Measurements from ENCODE around the gene SETD4. TPM values are rescaled to one million over a fixed set of nuclear protein-coding genes. Genes with fewer than 3 reads are reported as not detected.
A peak's percentile ranks its signal among the peaks of the same experiment; 100 is the strongest.

The SETD4 gene
- total RNA-seq, 4 donors from 2014 or later = 12.6 to 22.7 (median 16.8) TPM

DNA sequence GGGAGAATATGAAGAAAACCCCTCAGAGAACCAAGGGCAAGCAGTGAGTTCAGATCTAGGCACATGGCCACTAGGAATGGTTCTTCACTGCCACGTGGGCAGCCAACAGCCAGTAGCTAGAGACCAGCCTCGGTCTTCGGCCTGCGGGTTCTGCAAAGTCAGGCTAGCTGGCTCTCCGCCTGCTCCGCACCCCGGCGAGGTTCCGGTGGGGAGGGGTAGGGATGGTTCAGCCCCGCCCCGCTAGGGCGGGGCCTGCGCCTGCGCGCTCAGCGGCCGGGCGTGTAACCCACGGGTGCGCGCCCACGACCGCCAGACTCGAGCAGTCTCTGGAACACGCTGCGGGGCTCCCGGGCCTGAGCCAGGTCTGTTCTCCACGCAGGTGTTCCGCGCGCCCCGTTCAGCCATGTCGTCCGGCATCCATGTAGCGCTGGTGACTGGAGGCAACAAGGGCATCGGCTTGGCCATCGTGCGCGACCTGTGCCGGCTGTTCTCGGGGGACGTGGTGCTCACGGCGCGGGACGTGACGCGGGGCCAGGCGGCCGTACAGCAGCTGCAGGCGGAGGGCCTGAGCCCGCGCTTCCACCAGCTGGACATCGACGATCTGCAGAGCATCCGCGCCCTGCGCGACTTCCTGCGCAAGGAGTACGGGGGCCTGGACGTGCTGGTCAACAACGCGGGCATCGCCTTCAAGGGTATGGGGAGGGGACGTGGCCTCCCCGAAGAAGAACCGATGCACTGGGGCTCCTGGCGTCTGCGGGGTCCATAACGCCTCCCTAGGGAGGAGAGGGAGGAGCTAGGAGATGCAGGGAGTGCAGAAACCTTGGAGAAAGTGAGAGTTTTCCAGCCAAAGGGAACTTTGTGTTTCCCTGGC, 9.6 kb upstream of the SETD4 start, which contains the start of gene CBR1:
Gene CBR1 (plus strand): TSS at position 312 of the 871 bp plus-strand sequence. CDS start 92 bp downstream, at position 404.
- peak; percentile 98 for ATAC-seq (ENCODE audit: low FRiP score)
- TF ChIP-seq, protein P1, sequence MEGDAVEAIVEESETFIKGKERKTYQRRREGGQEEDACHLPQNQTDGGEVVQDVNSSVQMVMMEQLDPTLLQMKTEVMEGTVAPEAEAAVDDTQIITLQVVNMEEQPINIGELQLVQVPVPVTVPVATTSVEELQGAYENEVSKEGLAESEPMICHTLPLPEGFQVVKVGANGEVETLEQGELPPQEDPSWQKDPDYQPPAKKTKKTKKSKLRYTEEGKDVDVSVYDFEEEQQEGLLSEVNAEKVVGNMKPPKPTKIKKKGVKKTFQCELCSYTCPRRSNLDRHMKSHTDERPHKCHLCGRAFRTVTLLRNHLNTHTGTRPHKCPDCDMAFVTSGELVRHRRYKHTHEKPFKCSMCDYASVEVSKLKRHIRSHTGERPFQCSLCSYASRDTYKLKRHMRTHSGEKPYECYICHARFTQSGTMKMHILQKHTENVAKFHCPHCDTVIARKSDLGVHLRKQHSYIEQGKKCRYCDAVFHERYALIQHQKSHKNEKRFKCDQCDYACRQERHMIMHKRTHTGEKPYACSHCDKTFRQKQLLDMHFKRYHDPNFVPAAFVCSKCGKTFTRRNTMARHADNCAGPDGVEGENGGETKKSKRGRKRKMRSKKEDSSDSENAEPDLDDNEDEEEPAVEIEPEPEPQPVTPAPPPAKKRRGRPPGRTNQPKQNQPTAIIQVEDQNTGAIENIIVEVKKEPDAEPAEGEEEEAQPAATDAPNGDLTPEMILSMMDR (IDR thresholded peaks at IDR 0.05) = no peak

DNA sequence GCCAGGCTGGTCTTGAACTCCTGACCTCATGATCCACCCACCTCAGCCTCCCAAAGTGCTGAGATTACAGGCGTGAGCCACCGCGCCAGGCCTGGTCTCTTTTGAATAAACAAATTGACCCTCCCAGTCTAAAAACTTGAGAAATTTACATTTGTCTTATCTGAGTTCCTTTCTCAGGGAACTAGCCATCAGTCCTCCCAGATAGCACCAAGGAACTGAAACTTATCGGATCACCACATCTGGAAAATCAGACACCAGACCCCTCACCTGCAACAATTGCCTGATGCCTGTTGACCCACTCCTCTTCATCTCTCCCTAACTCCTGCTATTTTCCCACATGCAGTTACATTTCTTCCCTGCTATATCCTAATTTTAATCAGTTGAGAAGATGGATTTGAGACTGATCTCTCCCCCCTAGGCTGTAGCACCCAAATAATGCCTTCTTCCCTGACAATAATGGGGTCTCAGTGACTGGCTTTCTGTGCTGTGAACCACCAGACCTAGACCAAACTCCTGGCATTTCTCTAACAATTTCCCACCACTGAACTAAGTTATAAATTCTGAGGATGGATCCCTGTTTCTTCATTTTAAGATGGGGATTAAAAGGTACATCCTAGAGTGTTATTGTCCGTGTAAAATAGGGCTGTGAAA, 8.5 kb upstream of the SETD4 start:
- ATAC-seq (ENCODE audit: low FRiP score) (no peak), DNase-seq (ENCODE audit: low spot score) (no peak)
- TF ChIP-seq, protein P1 (IDR thresholded peaks at IDR 0.05) = no peak

More for the DNA sequence above, 9.6 kb upstream of the SETD4 start, which contains the start of gene CBR1:
- peak; percentile 79 for DNase-seq (ENCODE audit: low spot score)

DNA sequence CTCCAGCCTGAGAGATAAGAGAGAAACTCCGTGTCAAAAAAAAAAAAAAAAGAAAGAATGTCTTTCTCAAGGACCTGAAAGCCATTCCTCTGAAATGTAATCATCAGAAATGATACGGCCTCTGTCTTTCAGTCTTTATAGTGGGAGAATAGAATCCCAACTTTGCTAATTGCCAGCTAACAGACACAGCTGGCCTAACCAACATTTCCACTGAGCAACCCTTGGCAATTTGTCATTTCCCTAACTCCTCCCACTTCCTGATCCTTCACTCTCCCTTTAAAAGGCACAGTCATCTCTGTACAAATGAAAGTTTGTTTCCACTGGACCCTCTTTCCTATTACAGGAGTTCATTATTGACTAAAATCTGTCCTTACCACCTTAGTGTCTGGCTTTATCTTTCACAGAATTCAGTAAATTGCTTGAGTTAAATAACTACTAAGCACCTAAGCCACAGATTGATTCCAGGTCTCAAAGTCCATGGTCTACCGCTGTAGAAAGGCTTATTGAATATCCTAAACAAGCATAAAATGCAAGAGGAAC, 5.2 kb upstream of the SETD4 start:
- ATAC-seq (ENCODE audit: low FRiP score) = no peak

DNA sequence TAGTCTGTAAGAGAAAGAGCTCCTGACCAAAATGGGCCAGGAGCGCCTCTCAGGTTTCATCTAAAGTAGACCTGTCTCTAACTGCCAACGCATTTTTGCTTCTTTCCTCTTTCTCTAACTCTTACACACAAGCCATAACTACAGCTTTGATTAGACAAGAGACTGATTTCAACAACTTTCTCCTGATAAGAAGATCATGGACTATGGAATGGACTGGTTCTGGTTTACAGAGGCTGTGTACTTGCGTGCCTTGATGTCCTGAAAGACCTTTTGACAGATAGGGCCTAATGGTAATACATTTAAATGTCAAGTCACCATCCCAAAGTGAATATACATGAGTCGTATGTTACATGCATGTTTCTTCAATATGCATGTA, 3.7 kb upstream of the SETD4 start:
- TF ChIP-seq, protein P1 (IDR thresholded peaks at IDR 0.05) = no peak
- no peak for DNase-seq (ENCODE audit: low spot score)
- no peak for ATAC-seq (ENCODE audit: low FRiP score)

More for the DNA sequence above, 5.2 kb upstream of the SETD4 start:
- DNase-seq (ENCODE audit: low spot score) = no peak
- TF ChIP-seq, protein P1 (IDR thresholded peaks at IDR 0.05) = no peak

DNA sequence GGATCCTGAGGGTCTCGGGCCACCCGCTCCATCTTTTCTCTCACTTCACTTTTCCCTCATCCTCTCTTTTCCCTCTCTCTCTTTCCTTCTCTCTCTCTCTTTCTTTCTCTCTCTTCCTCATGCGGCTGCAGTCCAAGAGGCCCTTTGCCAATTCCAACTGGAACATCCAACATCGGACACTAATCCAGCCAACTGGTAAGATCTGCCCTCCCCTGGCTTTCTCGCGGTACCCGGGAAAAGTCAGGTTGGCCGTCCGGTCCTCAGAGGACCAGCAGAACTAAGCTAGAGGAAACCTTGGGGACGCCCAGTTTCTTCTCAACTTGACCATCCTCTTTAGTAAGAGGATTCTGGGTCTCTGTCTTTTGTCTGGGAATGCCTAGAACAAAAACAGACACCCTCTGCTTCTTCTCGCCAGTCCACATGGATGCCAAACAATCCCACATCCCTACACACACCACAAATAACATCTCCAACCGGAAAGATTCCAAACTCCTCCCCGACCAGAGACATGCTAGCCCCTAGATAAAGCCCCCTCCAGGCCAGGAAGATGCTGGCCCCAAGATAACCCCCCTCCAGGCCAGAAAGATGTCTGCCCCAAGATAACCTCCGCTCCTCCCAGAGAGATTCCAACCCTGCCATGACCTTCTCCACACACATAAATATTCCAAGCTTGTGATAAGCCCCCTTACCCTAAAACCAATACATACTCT, 3.2 kb upstream of the SETD4 start:
- TF ChIP-seq, protein P1 (IDR thresholded peaks at IDR 0.05) = no peak
- ATAC-seq (ENCODE audit: low FRiP score) (no peak), DNase-seq (ENCODE audit: low spot score) (no peak)

DNA sequence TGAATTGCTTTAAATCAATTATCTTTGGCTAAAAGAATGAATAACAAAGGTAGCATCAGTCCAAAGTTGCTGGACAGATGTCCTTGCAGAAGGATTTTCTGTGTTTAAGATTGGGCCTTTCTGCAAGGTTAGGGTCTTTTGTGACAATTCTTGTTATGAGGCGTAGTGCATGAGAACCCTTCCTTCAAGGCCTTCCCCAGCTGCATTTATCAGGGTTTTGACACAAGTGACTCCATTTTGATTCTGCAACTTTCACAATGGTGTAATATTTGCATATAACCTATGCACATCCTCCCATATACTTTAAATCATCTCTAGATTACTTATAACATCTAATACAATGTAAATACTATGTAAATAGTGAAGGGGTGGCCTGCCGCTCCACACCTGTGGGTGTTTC, 1.1 kb upstream of the SETD4 start:
- ATAC-seq (ENCODE audit: low FRiP score) = no peak
- TF ChIP-seq, protein P1 (IDR thresholded peaks at IDR 0.05) = no peak
- DNase-seq (ENCODE audit: low spot score) = no peak
